ENCODE results near the gene NFATC2. TPM values are rescaled to one million over a fixed set of nuclear protein-coding genes. Genes with fewer than 3 reads are reported as not detected.

NFATC2 gene
- total RNA-seq, 1 donor from 2014 or later = 4.2 TPM

DNA sequence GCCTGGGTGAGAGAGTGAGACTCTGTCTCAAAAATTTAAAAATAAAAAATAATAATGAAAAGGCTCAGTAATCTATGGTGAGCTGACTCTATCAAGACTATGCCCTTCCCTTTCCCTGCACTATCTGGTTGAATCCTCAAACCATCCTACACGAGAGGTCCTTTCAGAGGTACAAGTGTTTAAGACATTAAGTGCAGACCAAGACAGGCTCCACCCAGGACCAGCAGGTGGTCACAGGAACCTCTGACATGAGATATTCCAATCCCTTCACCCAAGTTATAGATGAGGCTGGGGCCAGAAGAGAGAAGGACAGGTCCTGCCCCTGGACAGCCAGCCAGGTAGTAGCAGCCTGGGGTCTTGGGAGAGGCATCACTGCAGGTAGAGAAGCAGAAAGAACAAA, 182.6 kb downstream of the NFATC2 start:
- Histone ChIP-seq H3K27ac (replicated peaks) (no peak overlapping the region), H3K4me1 (no peaks in the 10 kb centered on the region), H3K4me3 (no peak overlapping the region), H3K9me3 (replicated peaks) (peaks cover 21% of the 10 kb centered on the region), H3K27me3 (ENCODE audit: low read depth) (peaks cover 39% of the 10 kb centered on the region), H3K36me3 (no peaks in the 10 kb centered on the region)
- no peak for DNase-seq
- intact Hi-C loops (cut with micrococcal nuclease) = no loop called here
- TF ChIP-seq, protein P1, sequence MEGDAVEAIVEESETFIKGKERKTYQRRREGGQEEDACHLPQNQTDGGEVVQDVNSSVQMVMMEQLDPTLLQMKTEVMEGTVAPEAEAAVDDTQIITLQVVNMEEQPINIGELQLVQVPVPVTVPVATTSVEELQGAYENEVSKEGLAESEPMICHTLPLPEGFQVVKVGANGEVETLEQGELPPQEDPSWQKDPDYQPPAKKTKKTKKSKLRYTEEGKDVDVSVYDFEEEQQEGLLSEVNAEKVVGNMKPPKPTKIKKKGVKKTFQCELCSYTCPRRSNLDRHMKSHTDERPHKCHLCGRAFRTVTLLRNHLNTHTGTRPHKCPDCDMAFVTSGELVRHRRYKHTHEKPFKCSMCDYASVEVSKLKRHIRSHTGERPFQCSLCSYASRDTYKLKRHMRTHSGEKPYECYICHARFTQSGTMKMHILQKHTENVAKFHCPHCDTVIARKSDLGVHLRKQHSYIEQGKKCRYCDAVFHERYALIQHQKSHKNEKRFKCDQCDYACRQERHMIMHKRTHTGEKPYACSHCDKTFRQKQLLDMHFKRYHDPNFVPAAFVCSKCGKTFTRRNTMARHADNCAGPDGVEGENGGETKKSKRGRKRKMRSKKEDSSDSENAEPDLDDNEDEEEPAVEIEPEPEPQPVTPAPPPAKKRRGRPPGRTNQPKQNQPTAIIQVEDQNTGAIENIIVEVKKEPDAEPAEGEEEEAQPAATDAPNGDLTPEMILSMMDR (IDR thresholded peaks at IDR 0.05; ENCODE audit: borderline replicate concordance) = no peak

DNA sequence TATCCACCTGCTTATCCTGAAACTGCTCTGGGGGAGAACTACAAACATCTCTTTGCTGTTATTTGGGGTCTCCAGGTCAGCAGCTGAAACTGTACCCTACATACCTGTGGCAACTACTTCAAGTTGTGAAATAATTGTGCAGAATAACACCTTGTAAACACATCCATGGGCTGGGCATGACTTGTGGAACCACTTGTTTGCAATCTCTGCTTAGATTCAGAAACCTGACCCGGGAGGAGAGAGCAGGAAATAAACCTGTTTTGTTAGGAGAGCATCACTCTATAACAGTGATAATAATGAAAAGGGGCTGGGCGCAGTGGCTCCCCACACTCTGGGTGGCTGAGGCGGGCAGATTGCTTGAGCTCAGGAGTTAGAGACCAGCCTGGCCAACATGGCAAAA, 183.1 kb downstream of the NFATC2 start:
- TF ChIP-seq, protein P1 (IDR thresholded peaks at IDR 0.05; ENCODE audit: borderline replicate concordance) = no peak
- Histone ChIP-seq H3K36me3 (no peaks in the 10 kb centered on the region), H3K9me3 (replicated peaks) (peaks cover 16% of the 10 kb centered on the region), H3K27ac (replicated peaks) (no peak overlapping the region), H3K27me3 (ENCODE audit: low read depth) (peaks cover 39% of the 10 kb centered on the region), H3K4me3 (no peak overlapping the region), H3K4me1 (no peaks in the 10 kb centered on the region)
- no peak for DNase-seq
- intact Hi-C loops (cut with micrococcal nuclease) = no loop called here

DNA sequence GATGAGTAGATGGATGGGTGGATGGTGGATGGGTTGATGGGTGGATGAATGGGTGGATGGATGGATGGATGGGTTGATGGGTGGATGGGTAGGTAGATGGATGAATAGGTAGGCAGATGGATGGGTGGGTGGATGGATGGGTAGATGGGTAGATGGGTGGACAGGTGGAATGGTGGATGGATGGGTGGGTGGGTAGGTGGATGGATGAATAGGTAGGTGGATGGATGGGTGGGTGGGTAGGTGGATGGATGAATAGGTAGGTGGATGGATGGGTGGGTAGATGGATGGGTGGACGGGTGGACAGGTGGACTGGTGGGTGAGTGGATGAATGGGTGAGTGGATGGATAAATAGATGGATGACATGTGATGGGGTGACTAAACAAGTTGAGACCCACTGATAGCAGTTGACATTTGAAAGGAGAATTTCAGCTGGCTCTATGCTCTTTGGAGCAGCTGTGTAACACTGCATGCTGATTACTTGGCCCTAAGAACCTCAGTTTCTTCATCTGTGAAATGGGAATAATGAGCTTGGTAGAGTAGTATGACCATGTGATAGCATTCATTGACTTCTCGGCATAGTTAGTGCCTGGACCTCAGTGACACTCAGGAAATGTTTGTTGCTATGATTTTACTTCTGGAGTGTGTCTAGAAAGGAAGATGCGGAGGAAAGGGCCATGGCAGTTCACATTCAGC, 184.3 kb downstream of the NFATC2 start:
- intact Hi-C loops (cut with micrococcal nuclease) = no loop called here

DNA sequence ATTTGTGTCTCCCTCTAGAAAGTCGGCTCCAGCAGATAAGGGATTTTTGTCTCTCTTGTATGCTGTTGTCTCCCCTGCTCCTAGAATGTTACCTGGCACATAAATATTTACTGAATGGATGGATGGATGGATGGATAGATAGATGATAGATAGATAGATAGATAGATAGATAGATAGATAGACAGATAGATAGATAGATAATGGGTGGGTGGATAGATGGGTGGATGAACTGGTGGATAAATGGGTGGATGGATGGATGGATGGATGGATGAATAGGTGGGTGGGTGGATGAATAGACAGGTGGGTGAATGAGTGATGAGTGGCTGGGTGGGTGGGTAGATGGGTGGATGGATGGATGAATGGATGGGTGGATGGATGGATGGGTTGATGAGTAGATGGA, 185.0 kb downstream of the NFATC2 start:
- TF ChIP-seq, protein P1 (IDR thresholded peaks at IDR 0.05; ENCODE audit: borderline replicate concordance) = no peak
- Histone ChIP-seq H3K4me3 (no peak overlapping the region), H3K36me3 (no peaks in the 10 kb centered on the region), H3K27ac (replicated peaks) (no peak overlapping the region), H3K9me3 (replicated peaks) (no peaks in the 10 kb centered on the region), H3K27me3 (ENCODE audit: low read depth) (peaks cover 39% of the 10 kb centered on the region), H3K4me1 (no peaks in the 10 kb centered on the region)
- intact Hi-C loops (cut with micrococcal nuclease) = no loop called here
- DNase-seq = no peak

More for the DNA sequence above, 184.3 kb downstream of the NFATC2 start:
- Histone ChIP-seq H3K27me3 (ENCODE audit: low read depth) (peaks cover 39% of the 10 kb centered on the region), H3K9me3 (replicated peaks) (peaks cover 4% of the 10 kb centered on the region), H3K4me1 (no peaks in the 10 kb centered on the region), H3K4me3 (no peak overlapping the region), H3K36me3 (no peaks in the 10 kb centered on the region), H3K27ac (replicated peaks) (no peak overlapping the region)
- no peak for DNase-seq
- TF ChIP-seq, protein P1 (IDR thresholded peaks at IDR 0.05; ENCODE audit: borderline replicate concordance) = no peak

DNA sequence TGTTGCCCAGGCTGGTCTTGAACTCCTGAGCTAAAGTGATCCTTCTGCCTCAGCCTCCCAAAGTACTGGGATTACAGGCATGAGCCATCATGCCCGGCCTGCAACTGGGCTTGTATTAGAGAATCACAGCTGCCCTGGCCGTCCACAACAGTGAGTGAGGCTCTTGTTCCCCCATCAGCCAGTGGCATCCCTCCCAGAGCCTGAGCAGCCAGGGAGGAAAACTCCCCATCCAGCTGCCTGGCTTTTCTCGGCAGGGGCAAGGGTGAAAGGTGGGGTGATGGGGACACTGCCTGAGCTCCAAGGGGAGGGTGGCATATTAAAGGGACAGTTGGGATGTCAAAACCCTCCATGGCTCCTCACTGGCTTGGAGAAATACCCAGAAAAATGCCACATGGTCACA, 185.6 kb downstream of the NFATC2 start:
- peaks cover 39% of the 10 kb centered on the region for H3K27me3 ChIP-seq (ENCODE audit: low read depth)
- no peaks in the 10 kb centered on the region for H3K36me3 ChIP-seq
- TF ChIP-seq, protein P1 (IDR thresholded peaks at IDR 0.05; ENCODE audit: borderline replicate concordance) = no peak
- no peaks in the 10 kb centered on the region for H3K4me1 ChIP-seq
- intact Hi-C loops (cut with micrococcal nuclease) = no loop called here
- H3K4me3 ChIP-seq = no peak overlapping the region
- no peak for DNase-seq
- no peaks in the 10 kb centered on the region for H3K9me3 ChIP-seq (replicated peaks)
- no peak overlapping the region for H3K27ac ChIP-seq (replicated peaks)
